Neutrophil (primary cell): ENCODE measurements around the gene SSBP3.

Source experiments
- H3K27ac ChIP-seq: fragments of 200-600 bp; sonication (generic); 2 replicates; pipeline ENCODE4 v1.5.1; 2016; ENCODE audit warnings: mild to moderate bottlenecking, moderate library complexity
- H3K27me3 ChIP-seq: fragments of 200-600 bp; sonication (generic); 2 replicates; pipeline ENCODE4 v1.6.0; 2016; ENCODE audit warnings: mild to moderate bottlenecking
- H3K36me3 ChIP-seq: fragments of 200-600 bp; sonication (generic); 2 replicates; pipeline ENCODE4 v1.5.1; 2017
- H3K4me1 ChIP-seq, 2 experiments: fragments of 200-600 bp in 1 of 2; sonication (generic) in 1 of 2; 1 replicate in 1 of 2; 2 replicates in 1 of 2; pipeline versions ENCODE4 v1.5.1 to v1.6.1; 2013 to 2016; ENCODE audit warnings: low read depth in 1 of 2, low read length in 1 of 2, mild to moderate bottlenecking in 1 of 2, moderate library complexity in 1 of 2; ENCODE audit not compliant: control insufficient read depth in 1 of 2, insufficient read depth in 1 of 2
- H3K4me3 ChIP-seq, 2 experiments: fragments of 200-600 bp in 1 of 2; sonication (generic) in 1 of 2; 1 replicate in 1 of 2; 2 replicates in 1 of 2; pipeline ENCODE4 v1.5.1; 2013 to 2016; ENCODE audit warnings: low read depth in 1 of 2, low read length in 1 of 2, mild to moderate bottlenecking in 1 of 2, moderate library complexity in 1 of 2
- H3K9me3 ChIP-seq: fragments of 200-600 bp; sonication (generic); 2 replicates; pipeline ENCODE4 v1.5.1; 2016
- TF ChIP-seq, protein P1 (sequence below): fragments of 200-600 bp; sonication (generic); IDR thresholded peaks from 2 replicates; pipeline ENCODE4 v1.5.1; 2016; ENCODE audit warnings: antibody characterized with exemption

SSBP3 gene

DNA sequence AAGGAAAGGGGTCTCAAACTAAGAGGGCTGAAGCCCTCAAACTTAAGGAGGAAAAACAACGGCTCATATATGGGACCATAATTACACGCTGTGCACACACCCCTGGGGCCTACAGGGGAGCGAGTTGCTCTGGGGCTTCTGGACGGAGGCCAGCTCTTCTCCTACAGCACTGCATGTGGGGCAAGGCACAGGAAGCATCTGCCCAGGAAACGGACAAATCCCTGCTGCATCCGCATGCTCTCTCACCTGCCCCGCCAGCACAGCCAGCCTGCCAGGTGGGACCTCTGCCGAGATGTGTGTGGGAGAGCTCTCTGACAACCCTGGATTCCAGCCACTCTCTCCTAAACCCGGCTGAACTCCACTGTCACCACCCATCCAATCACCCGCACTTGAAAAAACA lies 152.1 kb downstream of the SSBP3 start:
- TF ChIP-seq, protein P1, sequence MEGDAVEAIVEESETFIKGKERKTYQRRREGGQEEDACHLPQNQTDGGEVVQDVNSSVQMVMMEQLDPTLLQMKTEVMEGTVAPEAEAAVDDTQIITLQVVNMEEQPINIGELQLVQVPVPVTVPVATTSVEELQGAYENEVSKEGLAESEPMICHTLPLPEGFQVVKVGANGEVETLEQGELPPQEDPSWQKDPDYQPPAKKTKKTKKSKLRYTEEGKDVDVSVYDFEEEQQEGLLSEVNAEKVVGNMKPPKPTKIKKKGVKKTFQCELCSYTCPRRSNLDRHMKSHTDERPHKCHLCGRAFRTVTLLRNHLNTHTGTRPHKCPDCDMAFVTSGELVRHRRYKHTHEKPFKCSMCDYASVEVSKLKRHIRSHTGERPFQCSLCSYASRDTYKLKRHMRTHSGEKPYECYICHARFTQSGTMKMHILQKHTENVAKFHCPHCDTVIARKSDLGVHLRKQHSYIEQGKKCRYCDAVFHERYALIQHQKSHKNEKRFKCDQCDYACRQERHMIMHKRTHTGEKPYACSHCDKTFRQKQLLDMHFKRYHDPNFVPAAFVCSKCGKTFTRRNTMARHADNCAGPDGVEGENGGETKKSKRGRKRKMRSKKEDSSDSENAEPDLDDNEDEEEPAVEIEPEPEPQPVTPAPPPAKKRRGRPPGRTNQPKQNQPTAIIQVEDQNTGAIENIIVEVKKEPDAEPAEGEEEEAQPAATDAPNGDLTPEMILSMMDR = no peak
- Histone ChIP-seq H3K36me3 (no peaks in the 10 kb centered on the region), H3K27me3 (no peaks in the 10 kb centered on the region), H3K4me1 (no peaks in the 10 kb centered on the region), H3K9me3 (no peaks in the 10 kb centered on the region), H3K4me3 (no peak overlapping the region), H3K27ac (no peak overlapping the region)

GRCh38 chr1:54253480-54253879 lies 152.7 kb downstream of the SSBP3 start:
- Histone ChIP-seq H3K4me1 (no peaks in the 10 kb centered on the region), H3K9me3 (no peaks in the 10 kb centered on the region), H3K27ac (no peak overlapping the region), H3K4me3 (no peak overlapping the region), H3K27me3 (no peaks in the 10 kb centered on the region), H3K36me3 (no peaks in the 10 kb centered on the region)
- TF ChIP-seq, protein P1 = no peak

DNA sequence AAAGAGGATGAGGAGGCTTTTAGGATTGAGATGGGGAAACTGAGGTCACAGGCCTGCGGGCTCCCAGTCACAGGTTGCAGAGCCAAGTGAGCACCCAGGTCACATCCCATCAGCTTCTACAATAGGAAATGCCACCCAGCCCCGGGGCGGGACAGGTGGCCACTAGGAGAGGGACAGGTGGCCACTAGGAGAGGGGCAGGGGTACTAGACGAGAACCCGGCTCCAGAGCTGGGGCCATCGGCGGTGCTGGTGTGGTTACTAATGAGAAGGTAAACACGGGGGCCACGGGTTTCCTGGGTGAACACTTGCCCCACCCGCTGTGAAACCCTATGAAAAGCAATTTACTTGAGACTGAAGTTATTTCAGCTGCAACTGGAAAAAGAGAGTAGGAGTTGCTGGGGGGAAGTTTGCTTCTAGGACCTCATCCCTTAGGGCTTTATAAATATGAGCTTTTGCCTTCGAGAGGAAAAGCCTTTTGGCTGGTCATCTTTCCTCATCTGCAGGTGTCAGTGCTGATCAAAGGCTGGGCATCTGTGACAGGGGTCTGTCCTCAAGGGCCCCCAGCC lies 153.7 kb downstream of the SSBP3 start:
- Histone ChIP-seq H3K36me3 (peaks cover 6% of the 10 kb centered on the region), H3K4me3 (no peak overlapping the region), H3K9me3 (no peaks in the 10 kb centered on the region), H3K27ac (no peak overlapping the region), H3K4me1 (no peaks in the 10 kb centered on the region), H3K27me3 (no peaks in the 10 kb centered on the region)
- TF ChIP-seq, protein P1 = no peak

DNA sequence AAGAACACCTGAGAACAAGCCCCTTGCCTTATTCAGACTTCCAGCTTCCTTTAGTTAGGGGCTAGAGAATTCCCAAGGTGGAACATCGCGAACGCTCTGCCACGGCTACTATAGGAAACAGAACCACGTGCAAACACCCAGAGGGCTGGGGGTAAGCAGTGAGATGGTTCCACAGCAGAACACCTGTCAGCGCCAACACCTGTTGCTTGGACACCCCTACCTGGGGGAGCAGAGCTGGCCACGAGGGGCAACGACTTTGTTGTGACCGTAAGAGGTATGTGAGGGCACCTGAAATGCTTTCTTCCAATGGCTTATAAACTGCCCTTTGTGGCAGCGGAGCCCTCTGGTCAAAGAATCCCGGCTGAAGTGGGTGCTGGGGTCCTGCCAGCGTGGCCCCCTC lies 155.5 kb downstream of the SSBP3 start:
- peaks cover 6% of the 10 kb centered on the region for H3K36me3 ChIP-seq
- H3K27me3 ChIP-seq = no peaks in the 10 kb centered on the region
- no peak overlapping the region for H3K27ac ChIP-seq
- TF ChIP-seq, protein P1 = no peak
- no peaks in the 10 kb centered on the region for H3K4me1 ChIP-seq
- H3K9me3 ChIP-seq = no peaks in the 10 kb centered on the region
- no peak overlapping the region for H3K4me3 ChIP-seq

DNA sequence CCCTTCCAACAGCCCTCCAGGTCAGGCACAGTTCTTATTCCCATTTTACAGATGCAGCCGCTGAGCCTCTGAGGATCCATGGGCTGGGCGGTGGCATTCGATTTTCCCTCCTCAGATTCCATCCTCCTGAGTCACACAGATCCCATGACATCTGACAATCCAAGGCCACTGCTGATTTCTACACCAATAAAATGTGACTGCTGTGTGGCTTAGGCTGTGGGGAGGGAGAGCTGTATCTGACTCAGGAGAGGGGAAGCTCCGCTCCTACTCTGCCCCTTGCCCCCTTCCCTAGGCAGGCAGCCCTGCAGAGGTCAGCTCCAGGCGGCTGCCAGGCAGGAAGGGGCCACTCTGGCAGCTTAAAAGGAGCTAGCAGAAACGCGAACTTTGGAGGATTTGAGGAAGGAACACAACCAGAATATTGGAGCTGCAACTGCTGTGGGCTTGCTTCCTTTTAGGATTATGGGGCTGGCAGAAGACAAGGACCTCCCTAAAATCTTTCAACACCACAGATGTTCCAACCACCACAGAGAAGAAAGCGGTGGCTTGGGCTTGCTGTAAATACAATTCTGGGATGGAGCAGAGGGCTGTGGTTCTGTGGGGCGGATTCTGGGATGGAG lies 156.3 kb downstream of the SSBP3 start:
- Histone ChIP-seq H3K4me3 (no peak overlapping the region), H3K9me3 (no peaks in the 10 kb centered on the region), H3K36me3 (peaks cover 6% of the 10 kb centered on the region), H3K27me3 (no peaks in the 10 kb centered on the region), H3K4me1 (no peaks in the 10 kb centered on the region), H3K27ac (no peak overlapping the region)
- TF ChIP-seq, protein P1 = no peak
